ENCODE results near the gene FCGR1A.
A peak's percentile ranks its signal among the peaks of the same experiment; 100 is the strongest.
"Not testable (repeated sequence)": the region's sequence is repeated elsewhere in the genome, so short reads cannot be mapped to it uniquely, and the experiment has no call there.

FCGR1A gene

GRCh38 chr1:149777084-149777483 lies 5.4 kb upstream of the FCGR1A start:
- DNase-seq (ENCODE audit: low spot score): not testable (repeated sequence)

DNA sequence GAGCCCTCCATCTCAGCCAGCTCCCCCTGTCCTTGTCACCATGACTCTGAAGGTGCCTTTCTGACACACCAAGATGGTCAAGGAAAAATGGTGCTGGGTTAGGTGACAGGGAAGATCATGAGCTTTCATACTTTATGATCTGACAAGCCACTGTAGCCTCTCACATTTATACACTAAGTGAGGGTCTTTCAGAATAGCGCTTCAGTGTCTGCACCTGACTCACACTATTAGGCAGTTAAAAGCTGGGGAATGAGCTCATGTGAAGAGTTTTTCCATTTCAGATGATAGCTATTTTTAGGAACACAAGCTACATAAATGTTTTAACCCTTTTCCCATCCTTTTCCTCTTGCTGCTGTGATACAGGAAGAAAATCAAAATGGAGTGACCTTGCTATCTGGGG lies 4.2 kb upstream of the FCGR1A start:
- DNase-seq (ENCODE audit: low spot score): not testable (repeated sequence)

DNA sequence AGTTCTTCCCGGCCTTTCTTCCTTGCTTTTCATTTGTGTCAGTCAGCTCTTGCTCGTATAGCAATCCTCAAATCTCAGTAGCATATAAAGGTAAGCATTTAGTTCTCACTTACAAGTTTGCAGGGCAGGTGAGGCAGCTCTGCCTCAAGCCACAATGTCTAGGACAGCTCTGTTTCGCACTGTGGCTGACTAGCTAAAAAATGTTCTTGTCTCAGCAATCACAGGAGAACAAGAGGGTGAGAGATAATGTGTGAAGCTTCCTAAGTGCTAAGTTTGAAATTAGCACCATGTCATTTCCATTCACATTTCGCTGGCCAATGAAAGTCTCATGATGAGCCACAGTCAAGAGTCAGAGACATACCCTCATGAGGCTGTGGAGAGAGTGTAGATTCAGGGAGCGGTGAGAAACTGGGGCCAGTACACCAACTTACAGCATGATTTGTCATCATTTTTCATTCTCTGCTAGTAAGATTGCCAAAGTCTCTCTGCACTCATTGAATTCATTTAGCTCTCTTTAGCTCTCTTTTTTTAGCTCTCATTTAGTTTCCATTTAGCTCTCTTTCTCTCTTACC lies 995 bp upstream of the FCGR1A start:
- not testable (repeated sequence) for DNase-seq (ENCODE audit: low spot score)

GRCh38 chr1:149783289-149783688 lies 795 bp downstream of the FCGR1A start:
- DNase-seq (ENCODE audit: low spot score): not testable (repeated sequence)

DNA sequence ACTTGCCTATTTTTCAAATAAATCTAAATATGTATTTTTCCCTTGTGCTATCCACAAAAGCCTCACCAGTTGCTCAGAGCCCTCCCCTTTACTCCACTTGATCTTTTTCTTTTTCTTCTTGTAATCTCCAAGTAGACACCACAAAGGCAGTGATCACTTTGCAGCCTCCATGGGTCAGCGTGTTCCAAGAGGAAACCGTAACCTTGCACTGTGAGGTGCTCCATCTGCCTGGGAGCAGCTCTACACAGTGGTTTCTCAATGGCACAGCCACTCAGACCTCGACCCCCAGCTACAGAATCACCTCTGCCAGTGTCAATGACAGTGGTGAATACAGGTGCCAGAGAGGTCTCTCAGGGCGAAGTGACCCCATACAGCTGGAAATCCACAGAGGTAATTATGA lies 1.4 kb downstream of the FCGR1A start:
- not testable (repeated sequence) for DNase-seq (ENCODE audit: low spot score)

GRCh38 chr1:149787688-149788451 lies 5.4 kb downstream of the FCGR1A start:
- DNase-seq (ENCODE audit: low spot score): not testable (repeated sequence)

DNA sequence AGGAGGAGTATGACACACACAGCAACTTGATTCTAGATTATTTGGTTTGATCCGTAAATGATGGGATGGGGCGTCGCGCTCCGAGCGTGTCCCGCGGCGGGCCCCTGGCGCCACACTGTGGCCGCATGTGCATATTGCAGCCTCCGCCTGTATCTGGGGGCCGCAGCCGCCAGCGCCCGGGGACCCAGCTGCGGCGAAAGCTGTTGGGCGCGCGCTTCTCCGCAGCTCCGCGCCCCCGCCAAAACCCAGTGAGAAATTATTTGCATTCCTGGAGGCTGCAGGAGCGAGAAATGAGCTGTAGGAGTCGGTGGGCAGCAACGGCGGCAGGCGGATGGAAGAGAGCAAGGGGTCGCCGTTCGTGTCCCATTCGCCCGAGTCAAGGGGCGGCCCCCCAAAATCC lies 10.0 kb downstream of the FCGR1A start:
- peak; percentile 47 for DNase-seq (ENCODE audit: low spot score)

DNA sequence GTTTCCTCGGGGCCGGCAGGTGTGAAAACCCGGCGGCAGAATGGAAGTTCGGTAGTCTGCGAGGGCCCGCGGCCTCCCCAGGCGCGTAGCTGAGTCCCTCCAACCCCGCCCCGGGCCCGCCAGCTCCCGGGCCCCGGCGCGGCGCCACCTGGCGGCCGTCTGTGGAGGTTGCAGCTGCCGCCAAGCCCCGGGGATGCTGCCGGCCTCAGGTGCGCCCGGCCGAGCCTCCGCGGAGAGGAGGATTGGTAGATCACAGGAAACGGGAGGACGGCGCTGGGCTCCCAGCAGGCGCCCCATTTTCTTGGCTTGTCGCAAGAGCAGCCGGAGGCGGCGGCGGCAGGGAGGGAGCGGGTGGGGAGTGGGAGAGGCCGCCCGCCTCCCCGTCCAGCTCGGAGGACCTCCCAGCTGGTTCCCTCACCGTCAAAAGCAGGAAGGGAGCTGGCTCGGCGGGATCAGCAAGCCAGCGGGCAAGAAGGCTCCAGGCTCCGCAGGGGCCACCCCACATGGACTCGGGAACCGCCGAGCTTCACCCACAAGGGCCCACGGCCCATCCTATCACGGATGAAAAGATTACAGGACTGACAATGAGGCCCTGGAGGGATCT lies 10.5 kb downstream of the FCGR1A start:
- DNase-seq (ENCODE audit: low spot score): peak; percentile 83

GRCh38 chr1:149793885-149794284 lies 11.4 kb downstream of the FCGR1A start:
- not testable (repeated sequence) for DNase-seq (ENCODE audit: low spot score)

GRCh38 chr1:149801628-149802027 lies 19.1 kb downstream of the FCGR1A start:
- DNase-seq (ENCODE audit: low spot score): not testable (repeated sequence)

GRCh38 chr1:149804417-149805080 lies 22.1 kb downstream of the FCGR1A start:
- not testable (repeated sequence) for DNase-seq (ENCODE audit: low spot score)

DNA sequence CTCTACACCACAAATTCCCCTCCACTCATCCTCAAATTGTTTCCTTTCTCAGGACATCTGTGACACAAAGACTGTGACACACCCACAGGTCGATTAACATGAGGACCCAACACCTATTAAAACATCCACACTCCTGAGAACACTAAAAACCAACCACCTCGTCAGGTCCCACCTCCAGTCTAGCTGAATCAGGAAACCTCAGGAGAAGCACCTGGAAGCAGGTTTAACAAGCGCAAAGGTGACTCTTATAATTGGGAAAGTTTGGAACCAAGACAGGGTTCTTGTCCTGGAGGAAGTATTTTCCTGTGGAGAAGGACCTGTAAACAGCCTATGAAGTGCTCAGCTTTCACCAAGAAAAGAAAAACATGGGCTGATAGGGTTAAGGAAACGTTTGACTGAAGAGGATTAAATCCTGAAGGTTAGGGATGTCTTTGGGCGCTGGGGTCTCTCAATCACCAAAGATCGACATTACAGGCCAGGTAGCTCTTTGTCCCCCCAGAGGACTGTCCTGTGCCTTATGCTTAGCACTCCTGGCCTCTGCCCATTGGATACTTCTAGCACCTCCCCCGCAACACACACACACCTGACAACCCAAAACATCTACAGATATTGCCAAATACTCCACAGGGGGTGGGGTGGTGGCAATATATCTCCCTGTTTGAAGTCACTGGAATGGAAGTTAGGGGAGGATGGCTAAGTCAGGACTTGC lies 28.4 kb downstream of the FCGR1A start:
- not testable (repeated sequence) for DNase-seq (ENCODE audit: low spot score)

GRCh38 chr1:149811514-149811889 lies 29.0 kb downstream of the FCGR1A start:
- DNase-seq (ENCODE audit: low spot score): not testable (repeated sequence)

GRCh38 chr1:149811890-149812829 lies 29.7 kb downstream of the FCGR1A start:
- DNase-seq (ENCODE audit: low spot score): peak; percentile 29

DNA sequence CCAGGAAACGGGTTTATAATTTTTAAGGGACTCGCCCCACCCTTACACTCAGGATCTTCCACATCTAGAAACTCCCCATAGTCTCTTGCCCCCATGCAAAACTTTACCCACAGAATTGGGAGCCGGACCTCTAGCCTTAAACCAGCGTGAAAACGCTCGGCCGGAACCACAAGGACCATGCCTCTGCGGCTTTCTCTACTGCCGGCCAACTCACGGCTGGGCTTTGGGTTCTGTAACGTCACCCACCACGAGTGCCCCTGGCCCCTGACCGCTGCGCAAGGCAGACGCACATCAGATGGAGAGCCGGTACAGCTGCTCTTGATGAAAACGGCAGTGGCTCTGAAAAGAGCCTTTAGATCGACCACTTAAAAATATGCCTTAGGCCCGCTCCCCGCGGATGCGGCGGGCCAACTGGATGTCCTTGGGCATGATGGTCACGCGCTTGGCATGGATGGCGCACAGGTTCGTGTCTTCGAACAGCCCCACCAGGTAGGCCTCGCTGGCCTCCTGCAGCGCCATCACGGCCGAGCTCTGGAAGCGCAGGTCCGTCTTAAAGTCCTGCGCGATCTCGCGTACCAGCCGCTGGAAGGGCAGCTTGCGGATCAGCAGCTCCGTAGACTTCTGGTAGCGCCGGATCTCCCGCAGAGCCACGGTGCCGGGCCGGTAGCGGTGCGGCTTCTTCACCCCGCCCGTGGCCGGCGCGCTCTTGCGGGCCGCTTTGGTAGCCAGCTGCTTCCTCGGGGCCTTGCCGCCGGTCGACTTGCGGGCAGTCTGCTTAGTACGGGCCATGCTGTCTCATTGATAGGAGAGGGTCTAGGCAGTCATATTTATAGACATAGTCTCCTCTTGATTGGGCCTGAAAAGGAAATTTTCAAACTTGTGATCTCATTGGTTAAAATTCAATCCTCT lies 30.7 kb downstream of the FCGR1A start:
- DNase-seq (ENCODE audit: low spot score): not testable (repeated sequence)

DNA sequence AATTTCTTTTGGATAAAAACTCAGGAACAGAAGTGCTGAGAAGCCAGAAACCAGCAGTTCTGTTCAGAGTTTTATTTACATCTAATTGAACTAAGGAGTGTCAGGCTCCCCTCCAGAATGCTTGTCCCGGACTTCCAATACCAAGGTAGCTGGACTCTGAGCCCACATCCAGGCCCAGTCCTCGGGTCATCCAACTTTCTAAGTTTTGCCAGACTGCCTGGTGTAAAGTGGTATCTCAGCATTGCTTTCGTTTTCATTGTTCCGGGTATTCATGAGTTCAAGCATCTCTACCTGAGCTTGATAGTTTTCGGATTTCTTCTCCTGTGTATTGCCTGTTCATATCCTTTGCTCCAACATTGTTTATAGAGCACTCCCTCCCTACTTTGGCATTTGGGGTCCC lies 37.9 kb downstream of the FCGR1A start:
- not testable (repeated sequence) for DNase-seq (ENCODE audit: low spot score)

DNA sequence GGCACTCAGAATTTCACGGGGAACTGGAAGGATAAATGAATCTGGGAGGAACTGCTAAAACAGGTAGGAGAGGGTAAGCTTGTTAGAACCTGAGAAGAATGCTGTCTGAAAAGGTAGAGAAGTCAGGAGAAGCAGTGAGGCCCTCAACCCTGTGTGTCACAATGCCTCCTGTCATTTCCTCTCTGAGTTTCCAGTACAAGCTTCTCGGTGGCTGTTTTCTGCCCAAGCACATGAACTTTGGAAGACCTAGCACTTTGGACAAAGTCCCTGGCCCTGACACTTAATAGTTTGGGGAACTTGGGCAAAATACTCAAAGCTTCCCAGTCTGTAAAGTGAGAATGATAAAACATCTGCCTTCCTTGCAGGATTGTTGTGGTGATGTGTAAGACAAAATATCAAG lies 44.1 kb downstream of the FCGR1A start:
- not testable (repeated sequence) for DNase-seq (ENCODE audit: low spot score)

GRCh38 chr1:149831764-149832315 lies 49.3 kb downstream of the FCGR1A start:
- DNase-seq (ENCODE audit: low spot score): not testable (repeated sequence)
